HCT116 (cell line): Measurements from ENCODE around the gene PDIA3. TPM values are rescaled to one million over a fixed set of nuclear protein-coding genes. Genes with fewer than 3 reads are reported as not detected.
A peak's percentile ranks its signal among the peaks of the same experiment; 100 is the strongest.

ENCODE experiments used
- ATAC-seq: fragments of 200-7000 bp; cut with Tn5 transposase; 2 replicates; pipeline ENCODE4 v1.9.1; 2020; ENCODE audit warnings: mild to moderate bottlenecking, moderate library complexity
- BruUV-seq: library from RNA; stranded (reverse); fragments of 400-500 nt; replicated peaks from 2 replicates; lab custom pipeline; 2021; lab: Mats Ljungman, UMichigan
- CTCF ChIA-PET: fragments of 300-600 bp; sonication (Branson Sonifier 250); formaldehyde crosslinking; loops from one replicate; lab custom pipeline; 2021; ENCODE audit warnings: antibody characterized with exemption; lab: Charles Lee
- POLR2A ChIA-PET: fragments of 300-600, 350-600 bp; sonication (Branson Sonifier 250); formaldehyde crosslinking; loops from one replicate; lab custom pipeline; 2021; ENCODE audit warnings: antibody characterized with exemption; lab: Charles Lee
- RAD21 ChIA-PET, 2 experiments: fragments of 300-600 bp; sonication (Branson Sonifier 250); formaldehyde crosslinking; loops; one replicate each; lab custom pipeline; 2023; ENCODE audit warnings: low total read pairs in 2 of 2; ENCODE audit not compliant: uncharacterized antibody in 2 of 2, unreplicated experiment in 2 of 2, low non-redundant PET in 1 of 2; lab: Charles Lee
- DNase-seq: peaks from one replicate; pipeline ENCODE4 v3.0.0-alpha.2; 2010; ENCODE audit warnings: low read depth, low spot score
- H2AFZ ChIP-seq: fragments of 200-600 bp; shearing (Covaris generic), sonication (generic); 2 replicates; pipeline ENCODE4 v1.6.1; 2017; ENCODE audit warnings: low read depth, mixed run types, mixed read lengths, antibody characterized with exemption, low read length; ENCODE audit not compliant: poor library complexity, severe bottlenecking
- H3K27ac ChIP-seq: 2 replicates; pipeline ENCODE4 v1.5.1; 2012; ENCODE audit warnings: low read depth, low read length
- H3K27me3 ChIP-seq: fragments of 200-600 bp; sonication (generic); 2 replicates; pipeline ENCODE4 v1.6.1; 2016; ENCODE audit warnings: mixed run types, low read length, mixed read lengths; ENCODE audit not compliant: insufficient read depth
- H3K36me3 ChIP-seq, 2 experiments: fragments of 200-500 bp in 1 of 2; fragments of 200-600 bp in 1 of 2; sonication (Bioruptor generic) in 1 of 2; sonication (generic) in 1 of 2; 2 replicates each; pipeline versions ENCODE4 v1.5.1 to v1.6.1; 2014 to 2016; ENCODE audit warnings: low read length in 2 of 2, inconsistent platforms in 1 of 2, mixed read lengths in 1 of 2, mixed run types in 1 of 2; ENCODE audit not compliant: insufficient read depth in 2 of 2, control insufficient read depth in 1 of 2
- H3K4me1 ChIP-seq, 2 experiments: fragments of 200-600 bp in 1 of 2; sonication (generic) in 1 of 2; 2 replicates each; pipeline versions ENCODE4 v1.5.1 to v1.6.1; 2012 to 2017; ENCODE audit warnings: low read length in 2 of 2, inconsistent platforms in 1 of 2, mild to moderate bottlenecking in 1 of 2, mixed read lengths in 1 of 2, mixed run types in 1 of 2, moderate library complexity in 1 of 2; ENCODE audit not compliant: insufficient read depth in 2 of 2, control insufficient read depth in 1 of 2
- H3K4me2 ChIP-seq: fragments of 200-600 bp; sonication (generic); 2 replicates; pipeline ENCODE4 v1.6.1; 2017; ENCODE audit warnings: mixed run types, low read length, mixed read lengths
- H3K4me3 ChIP-seq, 2 experiments: fragments of 200-600 bp in 1 of 2; sonication (generic) in 1 of 2; replicated peaks in 1 of 2; 2 replicates each; pipeline ENCODE4 v1.5.1; 2011 to 2016; ENCODE audit warnings: low read length in 2 of 2, control low read depth in 1 of 2, low read depth in 1 of 2, mild to moderate bottlenecking in 1 of 2, mixed read lengths in 1 of 2, mixed run types in 1 of 2
- H3K79me2 ChIP-seq: fragments of 200-600 bp; sonication (generic); 2 replicates; pipeline ENCODE4 v1.6.1; 2017; ENCODE audit warnings: mild to moderate bottlenecking, mixed run types, low read length, moderate library complexity, mixed read lengths; ENCODE audit not compliant: insufficient read depth
- H3K9ac ChIP-seq: fragments of 200-600 bp; sonication (generic); 2 replicates; pipeline ENCODE4 v1.6.1; 2016; ENCODE audit warnings: low read length, mixed read lengths
- H3K9me2 ChIP-seq: fragments of 200-600 bp; sonication (generic), shearing (Covaris generic); 2 replicates; pipeline ENCODE4 v1.6.1; 2017; ENCODE audit warnings: mixed run types, mild to moderate bottlenecking, moderate library complexity; ENCODE audit not compliant: insufficient read depth
- H3K9me3 ChIP-seq, 2 experiments: fragments of 200-500 bp in 1 of 2; fragments of 200-600 bp in 1 of 2; sonication (Bioruptor generic) in 1 of 2; sonication (generic) in 1 of 2; 2 replicates each; pipeline ENCODE4 v1.6.1; 2014 to 2017; ENCODE audit warnings: low read length in 2 of 2, mixed read lengths in 2 of 2, inconsistent platforms in 1 of 2, low read depth in 1 of 2, mild to moderate bottlenecking in 1 of 2, mixed run types in 1 of 2, moderate library complexity in 1 of 2; ENCODE audit not compliant: control insufficient read depth in 1 of 2, insufficient read depth in 1 of 2
- H4K20me1 ChIP-seq: fragments of 200-600 bp; sonication (generic), shearing (Covaris generic); 2 replicates; pipeline ENCODE4 v1.6.1; 2017; ENCODE audit warnings: mixed run types, mild to moderate bottlenecking, moderate library complexity; ENCODE audit not compliant: insufficient read depth
- ATF3 ChIP-seq: IDR thresholded peaks from 2 replicates; pipeline ENCODE4 v1.6.1; 2012
- CBX3 ChIP-seq: IDR thresholded peaks from 2 replicates; pipeline ENCODE4 v1.6.1; 2012; ENCODE audit warnings: low read depth
- CEBPB ChIP-seq: IDR thresholded peaks from 2 replicates; pipeline ENCODE4 v1.6.1; 2012; ENCODE audit warnings: low read depth
- CTCF ChIP-seq, 3 experiments: fragments of 200-600 bp in 1 of 3; sonication (generic) in 1 of 3; IDR thresholded peaks in 2 of 3; conservative IDR thresholded peaks in 1 of 3; 2 replicates each; pipeline ENCODE4 v1.5.1; 2012 to 2017; ENCODE audit warnings: low read depth in 2 of 3, low read length in 2 of 3, antibody characterized with exemption in 1 of 3, borderline replicate concordance in 1 of 3, control low read depth in 1 of 3, mild to moderate bottlenecking in 1 of 3, mixed read lengths in 1 of 3, mixed run types in 1 of 3, moderate library complexity in 1 of 3; ENCODE audit not compliant: insufficient read depth in 1 of 3
- EZH2phosphoT487 ChIP-seq: fragments of 200-600 bp; IDR thresholded peaks from 2 replicates; pipeline ENCODE4 v1.6.1; 2018; ENCODE audit warnings: antibody characterized with exemption, borderline replicate concordance
- JUND ChIP-seq: IDR thresholded peaks from 2 replicates; pipeline ENCODE4 v1.6.1; 2012
- POLR2A ChIP-seq: IDR thresholded peaks from 2 replicates; pipeline ENCODE4 v1.7.0; 2011; ENCODE audit warnings: borderline replicate concordance; ENCODE audit not compliant: insufficient read depth, insufficient read length; ENCODE audit errors: extremely low read depth
- POLR2AphosphoS5 ChIP-seq: IDR thresholded peaks from 2 replicates; pipeline ENCODE4 v1.6.1; 2011; ENCODE audit warnings: mild to moderate bottlenecking, low read depth, low read length, moderate library complexity
- REST ChIP-seq: IDR thresholded peaks from 2 replicates; pipeline ENCODE4 v1.6.1; 2012; ENCODE audit warnings: low read depth
- SRF ChIP-seq: IDR thresholded peaks from 2 replicates; pipeline ENCODE4 v1.6.1; 2012; ENCODE audit warnings: low read depth
- ZNF274 ChIP-seq: fragments of 200-500 bp; sonication (Bioruptor generic); IDR thresholded peaks from 2 replicates; pipeline ENCODE4 v1.6.1; 2014; ENCODE audit warnings: mild to moderate bottlenecking, low read depth, low read length, inconsistent platforms
- intact Hi-C: fragments of 100-400 bp; cut with micrococcal nuclease; formaldehyde crosslinking; loops from 2 replicates; pipeline ENCODE4 v1.10.0; 2022
- total RNA-seq: library from RNA; stranded (reverse); gene quantifications from one replicate; pipeline ENCODE4 v1.2.1, GENCODE V29; 2021; ENCODE audit not compliant: unreplicated experiment

Gene PDIA3
- total RNA-seq, 1 experiment from 2014 or later = 435 TPM

GRCh38 chr15:43793647-43794046 lies 47.4 kb downstream of the PDIA3 start:
- no peak for ATAC-seq
- CTCF ChIA-PET = no interaction called here

More at GRCh38 chr15:43793647-43794046, 47.4 kb downstream of the PDIA3 start:
- H3K27me3 ChIP-seq = no peaks in the 10 kb centered on the region
- no peaks in the 10 kb centered on the region for H4K20me1 ChIP-seq
- peak overlapping the region; percentile 93; the same call in 1 of the 2 replicates for H3K27ac ChIP-seq
- TF ChIP-seq EZH2phosphoT487 (no peak), JUND (no peak), CEBPB (no peak), CBX3 (no peak), SRF (no peak), POLR2AphosphoS5 (no peak), REST (no peak), ZNF274 (no peak), POLR2A (no peak), ATF3 (no peak), CTCF (IDR thresholded peaks at IDR 0.05 in 2 of 3, conservative IDR thresholded peaks at IDR 0.05 in 1 of 3; ENCODE audit: borderline replicate concordance in 1 of 3, insufficient read depth in 1 of 3, low read depth in 2 of 3, low read length in 2 of 3) (no peak)
- no peak overlapping the region for H2AFZ ChIP-seq
- no peaks in the 10 kb centered on the region for H3K9me2 ChIP-seq
- H3K4me3 ChIP-seq = peak overlapping the region; percentile 99 to 100
- ChIA-PET POLR2A (interaction anchor here (2.9 kb wide), 1 partner anchor 17 kb away, joined by 8 read pairs; the partner anchor contains the start of gene ELL3), RAD21 (no interaction called here)
- H3K79me2 ChIP-seq = peaks cover 37% of the 10 kb centered on the region
- H3K9me3 ChIP-seq = no peaks in the 10 kb centered on the region
- H3K4me1 ChIP-seq = peaks cover 13 to 17% of the 10 kb centered on the region in 2 experiments
- DNase-seq = no peak
- peak overlapping the region; percentile 97 for H3K4me2 ChIP-seq
- H3K9ac ChIP-seq = peak overlapping the region; percentile 100
- intact Hi-C loops = no loop called here
- BruUV-seq = no TSS peak
- H3K36me3 ChIP-seq = peaks cover 30 to 40% of the 10 kb centered on the region in 2 experiments
